SK-N-SH treated with all-trans-retinoic acid at 6 μM for 48 hours (cell line): Measurements from ENCODE around the gene GOSR2.

Experiments used
- ARNTL ChIP-seq: fragments of 450-650 bp; formaldehyde crosslinking; IDR thresholded peaks from 2 replicates; pipeline ENCODE4 v1.5.0; 2020; ENCODE audit warnings: low read depth, mild to moderate bottlenecking, moderate library complexity, borderline replicate concordance
- CREB5 ChIP-seq: fragments of 250-450 bp; sonication (Bioruptor Pico); IDR thresholded peaks from 2 replicates; pipeline ENCODE4 v1.5.1; 2020; ENCODE audit warnings: low read depth, mild to moderate bottlenecking, moderate library complexity
- CSDC2 ChIP-seq: fragments of 250-450 bp; sonication (Bioruptor Pico); IDR thresholded peaks from 2 replicates; pipeline ENCODE4 v1.5.0; 2020; ENCODE audit warnings: mild to moderate bottlenecking, moderate library complexity
- ISL1 ChIP-seq: fragments of 250-450 bp; sonication (Bioruptor Pico); IDR thresholded peaks from 2 replicates; pipeline ENCODE4 v2.1.2; 2022; ENCODE audit warnings: mild to moderate bottlenecking, moderate library complexity
- PATZ1 ChIP-seq: fragments of 250-450 bp; sonication (Bioruptor Pico); IDR thresholded peaks from 2 replicates; pipeline ENCODE4 v1.8.0; 2020; ENCODE audit warnings: mild to moderate bottlenecking, moderate library complexity, borderline replicate concordance
- ZFP3 ChIP-seq: fragments of 250-450 bp; sonication (Bioruptor Pico); IDR thresholded peaks from 2 replicates; pipeline ENCODE4 v1.5.0; 2020; ENCODE audit warnings: mild to moderate bottlenecking, moderate library complexity

- no peak for TF ChIP-seq CREB5
- no peak for TF ChIP-seq PATZ1 (CRISPR knock-in tag)
- no peak for TF ChIP-seq ISL1 (CRISPR knock-in tag)
- TF ChIP-seq ZFP3 (CRISPR knock-in tag), result no peak
- TF ChIP-seq ARNTL (CRISPR knock-in tag), result no peak
- no peak for TF ChIP-seq CSDC2
Observed at GRCh38 chr17:46895171-46895570, 27.8 kb upstream of the GOSR2 start.
